NB4 (cell line): ENCODE data around the gene OR2M7.
"Not testable (repeated sequence)": the region's sequence is repeated elsewhere in the genome, so short reads cannot be mapped to it uniquely, and the experiment has no call there.

Source experiments
- DNase-seq: peaks from one replicate; pipeline ENCODE4 v3.0.0; 2010; ENCODE audit warnings: low read depth
- H3K4me3 ChIP-seq: one replicate; pipeline ENCODE4 v1.5.1; 2011; ENCODE audit warnings: mild to moderate bottlenecking, low read depth, low read length, moderate library complexity
- MYC ChIP-seq: IDR thresholded peaks from 2 replicates; pipeline ENCODE4 v1.6.1; 2011; ENCODE audit warnings: low read depth, low read length
- POLR2A ChIP-seq: IDR thresholded peaks from 2 replicates; pipeline ENCODE4 v1.6.1; 2011; ENCODE audit warnings: mild to moderate bottlenecking; ENCODE audit not compliant: insufficient read length; ENCODE audit errors: extremely low read depth
- TF ChIP-seq, protein P1 (sequence below): IDR thresholded peaks from 2 replicates; pipeline ENCODE4 v1.6.1; 2011; ENCODE audit warnings: low read depth, low read length
- TF ChIP-seq, protein P2 (sequence below): IDR thresholded peaks from one replicate; pipeline ENCODE4 v1.5.1; 2012; ENCODE audit warnings: low read depth, low read length

The OR2M7 gene

DNA sequence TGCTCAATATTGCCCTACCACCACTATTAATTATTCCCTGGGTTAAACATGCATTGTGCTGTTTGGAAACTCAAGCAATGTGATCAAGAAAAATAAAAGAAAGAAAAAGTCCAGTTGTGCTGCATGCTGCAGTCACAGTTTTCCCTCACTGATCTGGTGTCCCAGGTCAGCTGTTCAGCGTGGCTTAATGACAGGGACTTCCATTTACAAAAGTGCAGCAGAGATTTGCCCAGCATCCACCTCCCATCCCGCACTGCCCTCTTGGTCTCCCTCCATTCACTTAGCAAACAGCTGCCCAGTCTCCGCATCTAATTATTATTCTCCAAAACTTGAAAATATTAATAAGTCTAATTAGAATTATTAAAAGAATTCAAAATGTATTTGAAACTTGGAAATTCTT, 35.0 kb upstream of the OR2M7 start:
- H3K4me3 ChIP-seq = no peak overlapping the region
- TF ChIP-seq MYC = no peak
- TF ChIP-seq, protein P1, sequence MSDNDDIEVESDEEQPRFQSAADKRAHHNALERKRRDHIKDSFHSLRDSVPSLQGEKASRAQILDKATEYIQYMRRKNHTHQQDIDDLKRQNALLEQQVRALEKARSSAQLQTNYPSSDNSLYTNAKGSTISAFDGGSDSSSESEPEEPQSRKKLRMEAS = no peak
- TF ChIP-seq POLR2A = no peak
- TF ChIP-seq, protein P2, sequence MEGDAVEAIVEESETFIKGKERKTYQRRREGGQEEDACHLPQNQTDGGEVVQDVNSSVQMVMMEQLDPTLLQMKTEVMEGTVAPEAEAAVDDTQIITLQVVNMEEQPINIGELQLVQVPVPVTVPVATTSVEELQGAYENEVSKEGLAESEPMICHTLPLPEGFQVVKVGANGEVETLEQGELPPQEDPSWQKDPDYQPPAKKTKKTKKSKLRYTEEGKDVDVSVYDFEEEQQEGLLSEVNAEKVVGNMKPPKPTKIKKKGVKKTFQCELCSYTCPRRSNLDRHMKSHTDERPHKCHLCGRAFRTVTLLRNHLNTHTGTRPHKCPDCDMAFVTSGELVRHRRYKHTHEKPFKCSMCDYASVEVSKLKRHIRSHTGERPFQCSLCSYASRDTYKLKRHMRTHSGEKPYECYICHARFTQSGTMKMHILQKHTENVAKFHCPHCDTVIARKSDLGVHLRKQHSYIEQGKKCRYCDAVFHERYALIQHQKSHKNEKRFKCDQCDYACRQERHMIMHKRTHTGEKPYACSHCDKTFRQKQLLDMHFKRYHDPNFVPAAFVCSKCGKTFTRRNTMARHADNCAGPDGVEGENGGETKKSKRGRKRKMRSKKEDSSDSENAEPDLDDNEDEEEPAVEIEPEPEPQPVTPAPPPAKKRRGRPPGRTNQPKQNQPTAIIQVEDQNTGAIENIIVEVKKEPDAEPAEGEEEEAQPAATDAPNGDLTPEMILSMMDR = no peak
- DNase-seq = no peak

DNA sequence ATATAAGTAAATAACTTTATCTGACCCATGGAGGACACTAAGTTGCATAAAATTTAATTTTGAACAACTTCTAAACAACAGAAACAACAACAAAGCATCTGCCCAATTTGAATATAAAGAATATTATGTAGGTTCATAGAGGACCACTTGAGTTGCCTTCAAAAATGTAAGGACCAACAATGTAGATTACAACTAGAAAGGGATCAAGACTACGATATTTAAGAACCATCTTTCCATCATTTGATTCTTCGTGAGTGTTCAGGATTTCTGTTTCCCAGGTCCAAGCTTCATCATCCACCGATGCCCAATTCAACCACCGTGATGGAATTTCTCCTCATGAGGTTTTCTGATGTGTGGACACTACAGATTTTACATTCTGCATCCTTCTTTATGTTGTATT, 24.1 kb upstream of the OR2M7 start, which contains the start of gene OR14C36:
Gene OR14C36 (plus strand): TSS at position 301 of the 400 bp plus-strand sequence. CDS start 0 bp downstream, at position 301.
- no peak within 1 kb of the TSS for H3K4me3 ChIP-seq
- DNase-seq = no peak
- TF ChIP-seq, protein P2 = no peak
- TF ChIP-seq, protein P1 = no peak
- TF ChIP-seq MYC (no peak), POLR2A (no peak)

DNA sequence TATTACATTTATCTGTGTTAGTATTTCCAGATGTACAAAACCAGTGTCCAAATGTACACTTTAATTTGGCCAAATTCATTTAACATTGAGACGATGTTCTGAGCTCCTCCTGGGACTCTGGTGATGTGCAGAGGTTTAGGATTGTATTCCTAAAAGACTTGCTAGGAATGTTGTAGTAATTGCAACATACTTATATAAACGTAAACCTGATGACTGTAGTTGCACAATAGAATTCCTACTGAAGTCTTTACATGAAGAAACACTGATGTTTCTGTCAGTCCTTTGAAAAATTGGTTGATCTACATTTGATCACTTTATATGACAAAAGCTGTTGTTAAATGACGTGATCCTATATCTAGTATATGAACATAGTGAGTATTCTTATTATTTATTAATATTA, 19.1 kb upstream of the OR2M7 start:
- H3K4me3 ChIP-seq = no peak overlapping the region
- DNase-seq = no peak
- TF ChIP-seq, protein P1 = no peak
- TF ChIP-seq, protein P2 = no peak
- no peak for TF ChIP-seq MYC
- TF ChIP-seq POLR2A = no peak

DNA sequence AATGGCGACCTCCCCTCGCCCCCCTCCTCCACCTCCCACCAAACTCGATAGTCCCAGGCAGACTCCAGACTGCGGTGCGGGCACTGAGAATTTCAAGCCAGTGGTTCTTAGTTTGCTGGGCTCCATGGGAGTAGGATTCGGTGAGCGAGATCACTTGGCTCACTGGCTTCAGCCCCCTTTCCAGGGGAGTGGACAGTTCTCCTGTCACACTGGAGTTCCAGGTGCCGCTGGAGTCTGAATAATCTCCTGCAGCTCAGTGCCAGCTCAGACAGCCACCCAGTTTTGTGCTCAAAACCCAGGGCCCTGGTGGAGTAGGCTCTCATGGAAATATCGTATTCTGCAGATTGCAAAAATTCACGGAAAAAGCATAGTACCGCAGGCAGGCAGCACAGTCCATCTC, 7.6 kb downstream of the OR2M7 start:
- TF ChIP-seq POLR2A = no peak
- TF ChIP-seq, protein P2 = no peak
- TF ChIP-seq MYC = no peak
- TF ChIP-seq, protein P1 = no peak
- DNase-seq = no peak
- no peak overlapping the region for H3K4me3 ChIP-seq

DNA sequence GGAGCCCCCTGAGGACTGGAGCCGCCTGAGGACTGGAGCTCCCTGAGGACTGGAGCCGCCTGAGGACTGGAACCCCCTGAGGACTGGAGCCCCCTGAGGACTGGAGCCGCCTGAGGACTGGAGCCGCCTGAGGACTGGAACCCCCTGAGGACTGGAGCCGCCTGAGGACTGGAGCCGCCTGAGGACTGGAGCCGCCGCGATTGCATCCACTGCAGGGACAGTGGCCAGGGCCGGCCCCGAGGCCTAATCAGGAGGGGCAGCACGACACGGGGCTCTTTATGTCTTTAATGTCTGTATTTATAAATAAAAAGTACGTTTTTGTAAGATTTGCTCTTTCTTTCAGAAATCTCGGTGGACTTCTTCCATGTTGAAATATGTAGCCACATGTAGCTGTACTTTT, 17.6 kb downstream of the OR2M7 start:
- DNase-seq = not testable (repeated sequence)

DNA sequence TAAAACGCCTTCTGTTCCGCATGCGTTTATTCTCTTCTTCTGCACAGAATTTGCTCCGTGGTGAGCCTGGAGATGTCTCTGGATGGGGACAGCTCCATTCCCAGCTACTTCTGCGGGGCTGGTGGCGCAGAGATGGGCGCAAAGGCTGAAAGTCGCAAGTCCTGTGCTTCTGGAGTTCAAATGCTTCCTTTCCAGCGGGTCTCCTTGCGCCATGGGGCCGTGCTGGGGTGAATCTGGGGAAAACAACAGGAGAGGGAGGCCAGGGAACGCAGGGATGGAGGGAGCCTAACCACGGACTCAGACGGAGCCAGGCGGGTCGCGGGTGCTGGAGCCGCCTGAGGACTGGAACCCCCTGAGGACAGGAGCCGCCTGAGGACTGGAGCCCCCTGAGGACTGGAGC, 18.3 kb downstream of the OR2M7 start:
- TF ChIP-seq, protein P2 = no peak
- TF ChIP-seq POLR2A (no peak), MYC (no peak)
- TF ChIP-seq, protein P1 = no peak
- H3K4me3 ChIP-seq = no peak overlapping the region
- no peak for DNase-seq

More for the DNA sequence above, 17.6 kb downstream of the OR2M7 start:
- not testable (repeated sequence) for H3K4me3 ChIP-seq

DNA sequence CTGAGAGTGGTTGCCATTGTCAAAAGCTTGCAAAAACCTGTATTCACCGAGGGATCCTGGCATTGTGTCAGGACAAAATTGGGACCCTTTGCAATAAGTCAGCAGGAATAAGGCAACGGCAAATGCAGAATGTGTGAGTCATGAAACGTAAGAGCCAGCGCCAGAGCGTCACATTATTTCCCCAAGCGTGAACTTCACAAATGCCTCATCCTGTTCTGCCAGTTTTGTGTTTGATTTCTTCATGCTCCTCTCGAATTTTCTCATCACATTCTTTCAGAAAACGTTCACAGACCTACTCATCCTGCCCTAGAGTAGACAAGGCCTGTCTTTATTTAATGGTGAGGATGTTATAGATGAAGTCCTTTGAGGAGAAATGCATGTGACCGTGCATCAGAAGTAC, 18.7 kb downstream of the OR2M7 start:
- not testable (repeated sequence) for H3K4me3 ChIP-seq, DNase-seq
